ENCODE results near the gene CINP. TPM values are rescaled to one million over a fixed set of nuclear protein-coding genes. Genes with fewer than 3 reads are reported as not detected.

The CINP gene
- total and polyA plus RNA-seq, 4 donors: 25.1 to 34.6 (median 30.2) TPM

GRCh38 chr14:102363182-102363943 is 673 bp upstream of the CINP start:
- TF ChIP-seq GABPA (IDR thresholded peaks at IDR 0.05 in 1 of 2, conservative IDR thresholded peaks at IDR 0.05 in 1 of 2) (no peak), FOXA2 (IDR thresholded peaks at IDR 0.05) (no peak), HNF4A (conservative IDR thresholded peaks at IDR 0.05) (no peak), JUND (IDR thresholded peaks at IDR 0.05) (no peak), FOXA1 (IDR thresholded peaks at IDR 0.05) (no peak), NR2F2 (IDR thresholded peaks at IDR 0.05) (no peak), TAF1 (conservative IDR thresholded peaks at IDR 0.05) (no peak), HNF4G (IDR thresholded peaks at IDR 0.05) (no peak), YY1 (IDR thresholded peaks at IDR 0.05) (no peak), SP1 (IDR thresholded peaks at IDR 0.05) (no peak)
- TF ChIP-seq, protein P1, sequence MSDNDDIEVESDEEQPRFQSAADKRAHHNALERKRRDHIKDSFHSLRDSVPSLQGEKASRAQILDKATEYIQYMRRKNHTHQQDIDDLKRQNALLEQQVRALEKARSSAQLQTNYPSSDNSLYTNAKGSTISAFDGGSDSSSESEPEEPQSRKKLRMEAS (IDR thresholded peaks at IDR 0.05): no peak
- TF ChIP-seq, protein P2, sequence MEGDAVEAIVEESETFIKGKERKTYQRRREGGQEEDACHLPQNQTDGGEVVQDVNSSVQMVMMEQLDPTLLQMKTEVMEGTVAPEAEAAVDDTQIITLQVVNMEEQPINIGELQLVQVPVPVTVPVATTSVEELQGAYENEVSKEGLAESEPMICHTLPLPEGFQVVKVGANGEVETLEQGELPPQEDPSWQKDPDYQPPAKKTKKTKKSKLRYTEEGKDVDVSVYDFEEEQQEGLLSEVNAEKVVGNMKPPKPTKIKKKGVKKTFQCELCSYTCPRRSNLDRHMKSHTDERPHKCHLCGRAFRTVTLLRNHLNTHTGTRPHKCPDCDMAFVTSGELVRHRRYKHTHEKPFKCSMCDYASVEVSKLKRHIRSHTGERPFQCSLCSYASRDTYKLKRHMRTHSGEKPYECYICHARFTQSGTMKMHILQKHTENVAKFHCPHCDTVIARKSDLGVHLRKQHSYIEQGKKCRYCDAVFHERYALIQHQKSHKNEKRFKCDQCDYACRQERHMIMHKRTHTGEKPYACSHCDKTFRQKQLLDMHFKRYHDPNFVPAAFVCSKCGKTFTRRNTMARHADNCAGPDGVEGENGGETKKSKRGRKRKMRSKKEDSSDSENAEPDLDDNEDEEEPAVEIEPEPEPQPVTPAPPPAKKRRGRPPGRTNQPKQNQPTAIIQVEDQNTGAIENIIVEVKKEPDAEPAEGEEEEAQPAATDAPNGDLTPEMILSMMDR (IDR thresholded peaks at IDR 0.05; ENCODE audit: low read depth, low read length, missing input control): no peak
- peak overlapping the region; percentile 66 to 76 for H3K9ac ChIP-seq (ENCODE audit: low read depth in 1 of 2, low read length in 2 of 2)
- H3K9me3 ChIP-seq (ENCODE audit: control insufficient read depth in 4 of 4, low read length in 3 of 4): no peaks in the 10 kb centered on the region
- peaks cover 6 to 19% (median 16%) of the 10 kb centered on the region in 4 donors for H3K4me1 ChIP-seq (ENCODE audit: control insufficient read depth in 4 of 4, insufficient read depth in 4 of 4, low read length in 3 of 4)
- H3K4me3 ChIP-seq (ENCODE audit: low read depth in 1 of 3, low read length in 3 of 3): peak overlapping the region; percentile 78 to 97 (median 78)
- 4% methylated on average over 53 of the region's 53 CpGs for WGBS
- H3K27me3 ChIP-seq (ENCODE audit: control insufficient read depth in 4 of 4, insufficient read depth in 4 of 4, low read length in 3 of 4): no peaks in the 10 kb centered on the region
- peaks cover 0 to 5% (median 1%) of the 10 kb centered on the region in 4 donors for H3K36me3 ChIP-seq (ENCODE audit: control insufficient read depth in 4 of 4, insufficient read depth in 3 of 4, low read depth in 1 of 4, low read length in 3 of 4)
- peak; percentile 39 for DNase-seq (ENCODE audit: low spot score)
- H3K27ac ChIP-seq (ENCODE audit: low read depth in 1 of 2, low read length in 2 of 2): peak overlapping the region; percentile 88 to 89

DNA sequence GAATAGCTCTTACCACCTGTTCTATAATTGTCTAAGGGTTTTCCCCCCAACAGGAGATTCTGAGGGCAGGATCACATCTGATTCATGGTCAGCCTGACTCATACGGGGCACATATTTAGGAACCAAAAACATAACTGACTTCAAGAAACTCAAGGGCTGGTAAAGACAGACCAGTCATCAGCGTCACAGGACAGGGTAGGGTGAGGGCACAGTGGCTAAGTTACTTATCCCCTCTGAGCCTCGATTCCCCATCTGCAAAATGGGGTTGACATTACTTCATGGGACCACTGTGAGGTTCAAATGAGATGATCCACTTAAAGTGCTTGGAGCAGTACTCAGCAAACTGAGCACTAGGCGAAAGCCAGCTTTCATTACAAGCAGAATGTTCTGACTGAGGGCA is 606 bp downstream of the CINP start:
- Histone ChIP-seq H3K9me3 (ENCODE audit: control insufficient read depth in 4 of 4, low read length in 3 of 4) (no peaks in the 10 kb centered on the region), H3K27me3 (ENCODE audit: control insufficient read depth in 4 of 4, insufficient read depth in 4 of 4, low read length in 3 of 4) (no peaks in the 10 kb centered on the region), H3K36me3 (ENCODE audit: control insufficient read depth in 4 of 4, insufficient read depth in 3 of 4, low read depth in 1 of 4, low read length in 3 of 4) (peaks cover 4 to 14% (median 10%) of the 10 kb centered on the region in 4 donors), H3K4me1 (ENCODE audit: control insufficient read depth in 4 of 4, insufficient read depth in 4 of 4, low read length in 3 of 4) (peaks cover 6 to 19% (median 16%) of the 10 kb centered on the region in 4 donors), H3K27ac (ENCODE audit: low read depth in 1 of 2, low read length in 2 of 2) (peak overlapping the region; percentile 88 to 89), H3K9ac (ENCODE audit: low read depth in 1 of 2, low read length in 2 of 2) (peak overlapping the region; percentile 83 to 98), H3K4me3 (ENCODE audit: low read depth in 1 of 3, low read length in 3 of 3) (peak overlapping the region; percentile 78 to 99 (median 97))
- no peak for DNase-seq (ENCODE audit: low spot score)
- no peak for TF ChIP-seq JUND (IDR thresholded peaks at IDR 0.05)
- TF ChIP-seq GABPA (IDR thresholded peaks at IDR 0.05 in 1 of 2, conservative IDR thresholded peaks at IDR 0.05 in 1 of 2): no peak
- TF ChIP-seq HNF4A (conservative IDR thresholded peaks at IDR 0.05): no peak
- TF ChIP-seq FOXA1 (IDR thresholded peaks at IDR 0.05): no peak
- TF ChIP-seq RXRA (IDR thresholded peaks at IDR 0.05): no peak
- TF ChIP-seq, protein P1 (IDR thresholded peaks at IDR 0.05): no peak
- TF ChIP-seq, protein P2 (IDR thresholded peaks at IDR 0.05; ENCODE audit: low read depth, low read length, missing input control): no peak
- TF ChIP-seq HNF4G (IDR thresholded peaks at IDR 0.05): no peak
- TF ChIP-seq ZBTB33 (IDR thresholded peaks at IDR 0.05): no peak
- no peak for TF ChIP-seq FOXA2 (IDR thresholded peaks at IDR 0.05)
- no peak for TF ChIP-seq RAD21 (IDR thresholded peaks at IDR 0.05)
- no peak for TF ChIP-seq YY1 (IDR thresholded peaks at IDR 0.05)
- TF ChIP-seq SP1 (IDR thresholded peaks at IDR 0.05): no peak
- TF ChIP-seq NR2F2 (IDR thresholded peaks at IDR 0.05): no peak
- 17% methylated on average over 4 of the region's 4 CpGs for WGBS

Data from liver (tissue), 9 donors.